Measurements from ENCODE around the gene EPHA10.

The EPHA10 gene

DNA sequence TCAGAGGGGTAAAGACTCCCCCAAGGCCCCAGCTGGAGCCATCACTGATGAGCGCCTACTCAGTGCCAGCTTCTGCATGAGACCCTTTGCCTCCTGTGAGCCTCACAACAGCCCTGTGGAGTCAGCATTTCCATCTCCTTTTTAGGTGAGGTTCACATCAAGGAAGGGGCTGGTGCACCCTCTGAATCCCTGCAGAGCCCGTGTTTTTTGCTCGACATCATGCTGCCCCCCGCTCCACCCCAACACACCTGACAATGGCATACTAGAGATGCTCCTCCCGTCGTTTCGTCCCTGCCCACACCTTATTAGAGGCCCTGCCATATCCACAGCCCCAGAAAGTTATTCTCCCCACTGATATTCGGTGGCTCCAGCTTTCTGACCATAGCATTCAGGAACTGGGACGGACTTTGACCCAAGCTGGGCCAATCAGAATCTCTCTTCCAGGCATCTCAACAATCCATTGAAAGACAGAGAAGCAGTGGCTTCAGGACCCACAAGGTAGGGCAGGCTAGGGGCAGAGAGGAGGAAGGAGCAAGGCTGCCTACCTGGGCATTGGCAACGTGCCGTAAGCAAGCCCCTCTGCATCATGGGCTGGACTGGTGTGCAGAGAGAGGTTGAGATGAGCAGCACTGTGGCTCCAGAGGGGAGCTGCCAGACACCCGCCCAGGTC is 32.7 kb downstream of the EPHA10 start:
- no peak for DNase-seq

DNA sequence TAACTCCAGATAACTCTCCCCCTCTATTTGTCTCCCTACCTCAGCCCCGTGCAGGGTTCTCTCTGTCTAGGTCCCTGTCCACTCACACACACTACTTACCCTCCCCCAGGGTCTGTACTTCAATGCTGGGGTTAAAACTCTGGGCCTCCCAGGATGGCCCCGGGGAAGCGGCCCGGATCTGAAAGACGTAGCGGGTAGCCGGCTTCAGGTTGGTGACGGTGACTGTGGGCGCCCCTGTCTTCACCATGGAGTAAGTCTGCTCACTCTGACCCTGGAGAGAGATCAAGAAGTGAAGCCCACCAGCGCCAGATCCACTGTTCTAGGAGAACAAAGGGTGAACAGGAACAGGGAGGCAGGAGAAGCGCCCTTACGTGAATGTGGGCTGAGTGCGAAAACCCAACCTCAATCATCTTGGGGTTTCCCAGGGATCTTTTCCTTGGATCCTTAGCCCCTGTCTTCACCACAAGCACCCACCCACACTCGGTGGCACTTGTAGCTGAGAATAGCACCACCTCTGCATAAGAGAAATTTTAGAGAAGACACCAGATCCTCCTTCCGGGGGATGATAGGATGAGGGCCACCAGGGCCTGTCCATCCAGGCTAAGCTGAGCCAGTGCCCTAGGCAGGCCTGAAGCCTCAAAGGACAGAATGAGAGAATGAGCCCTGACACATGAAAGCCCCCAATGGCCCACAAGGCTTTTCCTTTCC is 33.5 kb downstream of the EPHA10 start:
- DNase-seq: no peak

DNA sequence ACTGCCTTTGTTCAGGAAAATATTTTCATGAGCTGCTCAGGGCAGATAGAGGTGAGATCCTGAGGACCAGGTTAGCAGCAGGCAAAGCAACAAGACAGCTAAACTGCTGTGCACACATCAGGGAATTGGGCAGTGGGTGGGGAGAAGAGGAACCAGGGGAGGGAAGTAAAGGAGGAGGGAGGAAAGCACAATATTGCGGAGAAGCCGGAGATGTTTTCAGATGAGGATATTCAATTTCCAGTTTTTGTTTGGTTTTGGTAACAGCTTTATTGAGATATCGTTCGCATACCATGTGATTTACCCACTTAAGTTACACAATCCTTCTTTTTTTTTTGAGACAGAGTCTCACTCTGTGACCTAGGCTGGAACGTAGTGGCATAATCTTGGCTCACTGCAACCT is 34.5 kb downstream of the EPHA10 start:
- DNase-seq: no peak

DNA sequence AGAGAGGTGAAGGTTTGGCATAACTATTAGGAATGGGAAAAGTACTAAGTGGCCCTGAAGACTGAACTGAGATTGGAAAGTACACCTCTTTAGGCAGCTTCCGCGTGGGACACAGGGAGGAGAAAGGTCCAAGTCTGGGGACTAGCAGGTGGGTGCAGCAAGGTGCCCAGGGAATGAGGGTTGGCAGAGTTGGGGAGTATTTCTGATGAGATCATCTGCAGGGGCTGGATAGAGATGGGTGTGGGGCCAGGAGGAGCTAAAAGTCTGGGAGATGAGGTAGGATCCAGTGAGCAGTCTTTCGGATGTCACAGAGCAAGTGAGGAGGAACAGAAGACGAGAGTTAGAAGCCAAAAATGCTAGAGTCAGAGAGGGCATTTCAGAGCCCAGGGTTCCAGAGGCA is 36.5 kb downstream of the EPHA10 start:
- DNase-seq: no peak

DNA sequence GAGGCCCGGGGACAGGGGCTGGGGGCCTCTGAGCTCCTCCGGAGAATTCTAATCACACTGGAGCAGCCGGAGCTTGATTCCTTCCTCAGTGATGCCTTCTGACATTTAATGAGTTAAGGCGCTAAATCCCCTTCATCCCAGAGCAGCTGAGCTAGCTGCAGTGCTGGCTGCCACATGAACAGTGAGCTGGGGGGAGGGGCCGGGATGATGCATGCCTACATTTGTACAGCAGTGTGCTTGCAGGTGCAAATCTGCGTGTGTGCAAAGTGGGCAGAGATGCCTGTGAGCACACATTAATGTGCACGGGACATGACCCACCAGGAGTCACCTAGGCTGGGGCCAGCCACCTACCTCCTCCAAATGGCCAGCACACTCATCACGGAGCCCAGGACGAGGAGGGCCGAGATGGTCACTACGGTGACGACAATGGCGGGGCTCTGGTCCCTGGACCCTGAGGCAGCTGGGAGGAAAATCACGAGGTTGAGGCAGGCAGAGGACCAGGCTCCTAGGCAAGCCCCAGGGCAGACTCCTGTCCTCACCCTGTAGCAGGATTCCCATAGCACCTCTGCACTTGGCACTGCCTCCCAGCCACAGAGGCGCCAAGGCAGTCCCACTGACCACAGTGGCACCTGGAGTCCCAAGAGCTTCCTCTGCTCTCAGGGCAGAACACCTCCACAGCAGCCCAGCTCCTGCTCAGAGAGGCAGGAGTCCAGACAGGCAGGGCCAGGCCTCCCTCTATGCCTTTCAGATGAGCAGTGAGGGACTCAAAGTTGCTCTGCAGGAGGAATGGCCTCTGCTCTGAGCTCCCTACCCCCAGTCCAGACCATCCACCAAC is 38.0 kb downstream of the EPHA10 start:
- DNase-seq: no peak

DNA sequence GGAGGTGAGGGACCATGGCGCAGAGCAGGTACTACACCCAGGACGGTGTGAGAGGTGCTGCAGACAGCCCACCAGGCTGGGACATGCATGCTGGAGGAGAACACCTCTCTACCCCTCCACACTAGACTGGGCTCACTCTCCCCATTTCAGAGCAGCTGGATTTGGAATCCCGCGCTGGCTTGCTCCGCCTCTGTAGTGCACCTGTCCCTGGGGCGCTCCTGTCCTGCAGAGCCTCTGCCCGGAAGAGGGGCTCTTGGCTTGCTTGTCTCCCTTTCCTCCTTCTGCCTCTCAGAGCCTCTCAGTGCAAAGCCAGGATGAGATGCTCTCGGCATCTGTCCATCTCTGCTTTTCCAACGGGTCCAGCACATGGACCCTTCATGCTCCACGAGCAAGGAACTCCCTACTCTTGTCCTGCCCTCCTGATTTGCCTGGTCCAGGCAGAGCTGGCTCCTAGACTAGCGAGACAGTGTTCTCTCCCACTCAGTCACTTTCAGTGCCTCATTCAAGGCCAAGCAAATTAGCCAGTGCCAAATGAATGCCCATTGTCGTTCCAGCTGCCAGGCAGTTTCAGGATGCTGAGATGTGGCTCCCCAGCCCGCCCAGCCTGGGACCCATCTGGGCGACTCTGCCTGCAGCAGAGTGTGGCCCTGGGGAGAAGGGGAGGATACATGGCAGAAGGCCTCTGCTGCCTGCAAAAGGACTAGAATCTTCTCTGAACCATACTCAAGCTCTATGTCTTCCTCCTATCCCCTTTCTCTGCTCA is 38.9 kb downstream of the EPHA10 start:
- DNase-seq: no peak

DNA sequence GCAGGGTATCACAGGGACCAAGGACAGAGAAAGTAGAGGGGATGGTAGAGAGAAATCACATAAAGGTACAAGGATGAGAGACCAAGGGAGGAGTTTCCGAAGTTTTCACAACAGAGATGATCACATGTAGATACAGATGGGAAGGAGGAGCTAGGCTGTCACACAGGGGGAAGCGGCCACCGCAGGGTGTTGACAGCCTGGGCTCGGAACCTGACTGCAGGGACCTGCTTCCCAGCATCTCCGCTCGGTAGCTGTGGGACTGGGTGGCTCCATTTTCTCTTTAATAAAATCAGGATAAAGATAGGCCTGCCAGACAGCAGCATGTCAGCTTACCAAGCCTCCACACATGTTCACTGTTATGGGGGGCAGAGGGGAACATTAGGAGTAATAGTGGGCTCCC is 40.3 kb downstream of the EPHA10 start:
- no peak for DNase-seq

DNA sequence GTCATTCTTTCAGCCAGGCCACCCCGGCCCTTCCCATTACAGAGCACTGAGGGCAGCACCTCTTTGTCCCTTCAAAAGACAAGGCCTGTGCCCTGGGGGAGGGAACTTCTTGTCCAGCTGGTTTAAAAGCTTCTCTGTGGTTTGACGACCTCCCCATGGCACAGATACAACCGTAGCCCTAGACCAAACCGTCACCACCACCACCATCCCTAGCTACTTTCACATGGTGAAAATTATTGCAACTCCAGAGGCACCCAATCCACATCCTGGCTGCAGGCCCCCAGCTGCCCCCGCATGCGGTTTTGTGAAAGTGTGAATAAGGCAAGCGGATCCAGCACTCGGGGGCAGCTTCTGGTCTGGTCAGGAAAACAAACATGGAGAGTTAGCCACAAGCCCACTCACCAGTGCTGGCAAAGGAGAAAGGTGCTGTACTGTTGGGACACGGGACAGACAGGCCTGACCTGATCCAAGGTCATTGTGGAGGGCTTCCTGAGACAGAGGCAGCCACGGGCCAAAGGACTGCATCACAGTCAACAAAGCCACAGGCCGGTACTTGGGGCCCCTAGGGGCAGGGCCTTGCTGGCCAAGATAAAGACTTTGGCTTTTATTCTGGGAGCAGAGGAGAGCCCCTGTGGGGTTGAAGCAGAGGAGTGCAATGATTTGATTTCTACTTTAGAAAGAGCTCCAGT is 41.4 kb downstream of the EPHA10 start:
- DNase-seq: no peak

DNA sequence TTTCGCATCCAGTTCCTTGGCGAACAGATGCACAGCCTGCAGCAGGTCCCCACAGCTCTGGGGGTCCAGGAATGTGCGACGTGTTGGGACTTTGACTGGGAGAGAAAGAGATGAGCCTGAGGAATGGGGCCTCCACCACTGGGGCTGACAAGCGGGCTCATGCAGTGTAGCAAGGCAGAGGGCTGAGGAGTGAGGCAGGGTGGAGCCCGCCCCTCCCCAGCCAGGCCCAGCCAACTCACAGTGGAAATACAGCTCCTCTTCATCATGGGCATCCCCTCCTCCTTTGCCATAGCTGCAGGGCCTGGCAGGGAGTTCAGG is 41.9 kb downstream of the EPHA10 start:
- DNase-seq: no peak

DNA sequence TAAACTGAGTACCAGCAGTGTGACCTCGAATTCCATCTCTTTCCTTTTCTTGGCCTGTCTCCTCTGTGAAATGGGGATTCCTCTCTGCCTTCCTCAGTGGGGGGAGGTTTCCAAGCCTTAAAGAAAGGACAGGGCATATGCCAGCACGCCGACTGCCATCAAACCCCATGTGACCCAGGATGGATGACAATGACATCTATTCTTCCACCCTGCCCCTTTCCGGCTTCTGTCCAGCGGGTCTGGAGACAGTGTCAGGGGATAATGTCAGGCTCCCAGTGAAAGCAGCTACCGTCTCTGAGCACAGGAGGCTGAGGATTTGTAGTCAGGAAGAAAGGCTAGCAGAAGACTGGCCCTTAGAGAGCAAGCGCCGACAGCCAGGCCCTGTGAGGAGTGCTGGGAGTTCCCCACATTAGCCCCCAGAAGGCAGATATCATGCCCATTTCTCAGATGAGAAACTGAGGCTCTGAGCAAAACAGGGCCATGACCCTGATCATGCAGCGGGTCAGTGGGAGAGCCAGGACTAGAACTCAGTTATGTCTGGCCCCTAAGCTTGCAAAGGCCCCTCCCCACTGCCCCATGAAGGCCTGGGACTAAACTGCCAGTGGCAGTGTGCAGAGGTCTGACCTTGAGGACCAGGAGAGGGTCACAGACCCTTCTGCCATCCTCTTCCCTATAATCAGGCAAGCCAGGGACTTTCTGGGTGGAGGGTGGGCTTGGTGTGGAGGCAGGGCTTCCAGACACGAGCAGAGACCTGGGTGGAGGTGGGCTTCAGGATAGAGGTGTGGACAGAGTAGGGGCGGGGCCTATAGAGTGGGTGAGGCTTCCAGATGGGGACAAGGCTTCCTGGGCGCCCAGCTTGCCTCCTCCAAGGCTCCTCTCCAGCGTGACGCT is 42.5 kb downstream of the EPHA10 start:
- no peak for DNase-seq

DNA sequence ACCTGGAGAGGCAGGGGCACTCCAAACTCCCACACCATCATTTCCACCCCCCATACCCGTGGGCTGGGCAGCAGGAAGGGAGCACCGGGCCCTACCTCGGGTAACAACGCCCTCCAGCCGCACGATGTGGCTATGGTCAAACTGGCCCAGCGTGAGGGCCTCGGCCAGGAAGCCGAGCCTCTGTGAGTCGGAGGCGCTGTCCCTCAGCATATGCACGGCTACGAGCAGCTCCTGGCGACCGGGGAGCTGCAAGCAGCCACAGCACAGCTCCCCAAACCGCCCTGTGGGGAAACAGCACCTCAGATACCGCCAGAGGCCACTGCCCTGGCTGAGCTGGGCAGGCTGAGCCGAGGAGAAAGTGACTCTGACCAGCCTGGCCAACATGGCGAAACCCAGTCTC is 43.4 kb downstream of the EPHA10 start:
- no peak for DNase-seq

DNA sequence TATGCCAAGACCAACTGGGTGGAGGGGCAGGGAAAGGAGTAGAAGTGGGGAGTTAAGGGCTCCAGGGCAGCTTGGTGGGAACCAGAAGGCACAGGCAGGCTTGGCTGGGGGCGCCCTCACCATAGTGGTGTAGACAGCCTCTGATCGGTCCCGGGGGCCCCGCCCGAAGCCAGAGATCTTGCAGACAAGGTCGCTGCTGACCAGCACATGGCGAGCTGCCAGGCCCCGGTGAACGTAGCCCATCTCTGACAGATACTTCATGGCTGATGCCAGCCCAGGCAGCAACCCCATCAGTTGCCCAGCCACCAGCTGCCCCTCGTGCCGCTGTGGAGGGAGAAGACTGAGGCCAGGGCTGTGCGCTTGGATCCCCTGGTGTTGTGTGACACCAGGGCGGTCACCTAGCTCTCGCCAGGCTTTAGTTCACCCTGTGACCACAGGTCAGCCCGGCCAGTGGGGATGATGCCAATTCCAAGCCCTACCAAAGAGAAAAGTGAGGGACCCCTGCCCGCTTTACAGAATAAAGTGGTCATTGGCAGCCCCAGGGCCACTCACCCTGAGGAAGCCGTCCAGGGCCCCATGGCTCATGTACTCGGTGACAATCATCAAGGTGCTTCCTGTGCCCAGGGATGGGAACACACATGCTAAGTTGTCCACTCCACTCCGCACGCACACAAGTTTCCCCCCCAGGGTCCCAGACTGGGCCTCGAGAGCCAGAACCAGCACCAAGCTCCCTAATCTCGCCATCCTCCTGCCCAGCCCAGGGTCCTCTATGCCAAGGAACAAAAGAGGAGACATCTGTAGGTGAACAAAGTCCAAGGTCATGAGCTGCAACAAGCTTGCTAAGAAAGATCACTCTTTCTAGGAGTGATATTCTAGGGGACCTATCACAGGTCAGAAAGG is 44.4 kb downstream of the EPHA10 start:
- no peak for DNase-seq

DNA sequence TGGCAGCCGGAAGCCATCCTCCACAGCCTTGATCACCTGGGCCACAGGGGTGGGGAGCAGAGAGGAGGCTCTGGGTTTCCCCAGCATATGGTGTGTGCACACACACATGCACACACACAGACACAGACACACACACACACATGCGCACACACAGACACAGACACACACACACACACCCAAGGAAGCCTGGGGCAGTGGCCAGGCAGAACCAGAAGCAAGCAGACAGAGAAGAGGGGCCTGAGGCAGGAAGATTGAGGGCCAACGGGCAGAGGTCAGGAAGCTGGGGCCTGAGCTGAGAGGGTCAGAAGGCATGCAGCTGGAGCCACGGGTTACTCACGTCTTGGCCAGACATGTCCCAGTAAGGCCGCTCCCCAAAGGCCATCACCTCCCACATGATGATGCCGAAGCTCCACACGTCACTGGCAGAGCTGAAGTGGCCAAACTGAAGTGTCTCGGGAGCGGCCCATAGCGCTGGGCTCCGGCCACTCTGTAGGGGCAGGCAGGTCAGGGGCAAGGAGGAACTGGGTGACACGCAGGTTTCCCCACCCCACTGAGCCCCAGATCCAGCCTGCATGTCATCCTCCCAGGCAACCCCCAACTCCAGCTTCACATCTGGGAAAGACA is 45.2 kb downstream of the EPHA10 start:
- no peak for DNase-seq

DNA sequence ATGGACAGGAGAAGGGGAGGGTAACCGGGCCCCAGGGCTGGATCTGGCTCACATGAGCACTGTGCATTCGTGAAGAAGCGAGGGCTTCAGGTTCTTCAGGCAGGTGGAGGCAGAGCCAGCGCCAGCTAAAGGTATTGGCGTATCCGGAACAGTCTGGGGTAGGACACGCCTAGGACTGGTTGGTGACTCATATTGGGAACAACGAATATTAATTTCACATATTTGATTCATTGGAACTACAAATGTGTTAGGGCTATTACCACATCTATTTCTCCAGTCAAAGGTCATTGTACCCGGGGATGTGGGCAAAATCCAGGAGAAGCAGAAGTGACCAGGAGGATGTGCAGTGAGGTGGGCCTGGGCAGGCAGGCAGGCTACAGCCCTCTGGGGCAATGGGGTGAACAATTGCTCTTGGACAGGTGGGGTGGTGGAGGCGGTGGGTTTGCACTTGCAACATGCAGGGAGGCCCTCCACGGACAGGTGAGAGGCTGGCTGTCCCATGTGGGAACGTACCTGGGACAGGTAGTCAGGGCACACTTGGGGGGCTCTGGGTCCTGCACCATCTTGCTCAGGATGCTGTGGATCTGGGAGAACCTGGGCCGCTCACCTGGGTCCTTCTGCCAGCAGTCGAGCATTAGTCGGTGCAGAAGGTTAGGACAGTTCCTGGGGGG is 45.9 kb downstream of the EPHA10 start:
- no peak for DNase-seq

DNA sequence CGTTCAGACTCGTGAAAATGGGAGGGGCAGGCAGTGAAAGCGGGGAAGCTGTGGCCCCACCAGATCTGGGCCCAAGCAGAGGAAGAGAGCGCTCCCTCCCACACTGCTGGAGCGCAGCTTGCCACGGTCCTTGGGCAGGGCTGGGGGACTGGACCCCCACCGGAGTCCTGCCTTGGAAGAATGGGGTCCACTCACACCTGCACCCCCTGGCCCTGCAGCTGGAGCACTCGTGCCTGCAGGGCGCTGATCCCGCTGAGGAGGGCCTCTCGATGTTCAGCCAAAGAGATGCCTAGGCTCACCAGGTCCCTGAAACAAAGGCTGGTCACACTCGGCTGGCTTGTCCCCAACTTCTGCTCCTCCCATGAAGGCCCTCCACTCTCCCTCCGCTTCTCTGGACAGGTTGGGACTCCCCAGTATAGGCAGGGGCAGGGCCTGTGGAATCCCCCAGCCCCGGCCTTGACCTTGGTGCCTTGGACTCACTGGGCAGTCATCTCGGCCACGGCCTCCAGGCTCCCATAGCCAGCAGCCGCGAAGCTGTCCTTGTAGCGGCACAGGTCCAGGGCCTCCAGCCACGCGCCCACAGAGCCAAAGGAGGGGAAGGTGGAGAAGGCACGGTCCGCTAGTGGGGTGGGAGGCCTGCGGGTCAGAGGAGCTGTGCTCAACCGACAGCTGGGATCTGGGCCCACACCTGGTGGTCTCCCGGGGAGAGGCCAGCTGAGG is 46.6 kb downstream of the EPHA10 start:
- DNase-seq: no peak

DNA sequence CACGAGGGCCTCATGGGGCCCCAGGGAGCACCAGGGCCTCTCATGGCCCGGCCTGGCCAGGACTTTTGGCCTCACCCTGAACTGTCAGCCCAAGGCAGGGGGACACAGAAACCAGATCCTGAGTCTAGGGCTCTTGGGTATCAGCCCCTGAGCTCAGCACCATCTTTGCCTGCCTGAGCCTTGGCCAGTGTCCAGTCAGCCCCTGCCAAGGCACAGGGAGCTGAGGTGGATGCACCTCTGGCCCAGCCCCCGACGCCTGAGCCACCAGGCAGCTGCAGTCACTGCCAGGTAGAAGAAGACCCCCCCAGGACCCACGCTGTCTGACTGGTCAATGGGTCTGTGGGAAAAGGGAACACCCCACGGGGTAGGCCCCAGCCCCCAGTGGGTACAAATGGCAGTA is 47.3 kb downstream of the EPHA10 start:
- no peak for DNase-seq

DNA sequence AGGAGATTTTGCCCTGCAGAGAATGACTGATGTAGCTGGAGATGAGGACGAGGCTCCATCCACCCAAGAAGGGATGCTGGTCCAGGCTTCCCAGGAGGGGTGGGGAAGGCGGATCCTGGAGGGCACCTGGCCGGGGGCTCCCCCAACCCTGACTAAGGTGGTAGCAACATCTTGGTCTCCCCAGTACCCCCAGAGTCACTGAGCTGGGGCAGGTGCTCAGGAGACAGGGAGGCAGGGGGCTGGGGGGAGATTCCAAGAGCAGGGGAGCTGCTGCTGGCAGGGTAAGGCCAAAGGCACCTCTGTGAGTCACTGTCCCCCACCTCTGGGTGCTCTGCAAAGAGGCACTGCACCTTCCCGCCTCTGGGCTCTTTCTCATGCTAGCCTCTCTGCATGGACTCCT is 48.6 kb downstream of the EPHA10 start:
- DNase-seq: no peak

DNA sequence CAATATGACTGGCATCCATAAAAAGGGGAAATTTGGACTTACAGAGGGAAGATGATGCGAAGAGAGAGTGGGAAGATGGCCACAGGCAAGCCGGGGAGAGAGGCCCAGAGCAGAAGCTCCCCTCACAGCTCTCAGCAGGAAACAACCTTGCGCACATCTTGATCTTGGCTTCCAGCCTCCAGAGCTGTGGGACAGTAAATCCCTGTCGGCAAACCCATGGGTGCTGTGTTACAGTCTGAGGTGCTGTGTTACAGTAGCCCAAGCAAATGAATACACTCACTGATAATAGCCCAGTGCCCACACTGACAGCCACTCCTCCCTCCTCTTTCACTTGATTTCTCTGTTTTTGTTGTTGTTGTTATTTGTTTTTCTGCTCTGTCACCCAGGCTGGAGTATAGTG is 50.2 kb downstream of the EPHA10 start:
- no peak for DNase-seq

DNA sequence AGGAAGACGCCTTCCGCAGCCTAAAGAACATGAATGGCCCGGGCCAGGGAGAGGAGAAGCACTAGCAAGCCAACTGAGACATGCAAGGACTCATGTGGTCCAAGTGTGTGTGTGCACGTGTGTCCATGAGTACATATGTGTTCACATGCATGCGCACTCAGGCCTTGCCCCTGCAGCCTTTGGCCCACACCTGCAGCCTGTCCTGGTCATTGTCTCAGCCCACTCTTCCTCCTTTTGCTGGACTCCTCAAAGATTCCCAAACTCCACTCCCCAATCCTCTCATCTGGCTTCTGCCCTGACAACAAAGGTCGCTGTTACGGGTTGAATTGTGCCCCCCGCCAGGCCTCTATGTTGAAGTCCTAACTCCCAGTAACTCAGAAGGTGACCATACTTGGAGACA is 50.7 kb downstream of the EPHA10 start:
- no peak for DNase-seq
